ENCODE results near the gene DSCAML1. TPM values are rescaled to one million over a fixed set of nuclear protein-coding genes. Genes with fewer than 3 reads are reported as not detected.

Gene DSCAML1
- total and polyA plus RNA-seq, 2 of the 8 experiments (the other 6 are each of a cell fraction or from before 2014, with no cell fraction given) = 0.19 to 0.24 TPM

- FAIRE-seq = no peak
- no peak overlapping the region for H3K27ac ChIP-seq (ENCODE audit: low read depth, low read length)
- no peak overlapping the region for H2BK20ac ChIP-seq (ENCODE audit: low read length)
- no peak overlapping the region for H3K23ac ChIP-seq (ENCODE audit: insufficient read length)
- H4K5ac ChIP-seq (ENCODE audit: insufficient read length, low read depth, low read length) = no peak overlapping the region
- H3K23me2 ChIP-seq (ENCODE audit: low read depth, low read length) = no peaks in the 10 kb centered on the region
- H4K91ac ChIP-seq (replicated peaks; ENCODE audit: insufficient read length, low read length) = no peak overlapping the region
- no peak overlapping the region for H3K9ac ChIP-seq (replicated peaks in 1 of 4; ENCODE audit: extremely low read depth in 1 of 4, low read depth in 3 of 4, low read length in 3 of 4)
- H2BK5ac ChIP-seq (ENCODE audit: low read depth, low read length) = no peak overlapping the region
- no peak overlapping the region for H4K8ac ChIP-seq (ENCODE audit: extremely low read depth, insufficient read depth, low read length)
- H3K4me3 ChIP-seq (ENCODE audit: extremely low read depth in 1 of 4, insufficient read depth in 2 of 4, low read depth in 3 of 4, low read length in 4 of 4) = no peak overlapping the region
- no peak overlapping the region for H2AK5ac ChIP-seq (ENCODE audit: low read depth, low read length)
- H3K36me3 ChIP-seq (ENCODE audit: control insufficient read depth in 2 of 4, insufficient read depth in 4 of 4, low read length in 3 of 4) = no peaks in the 10 kb centered on the region
- DNase-seq (ENCODE audit: low read depth in 1 of 2, low spot score in 2 of 2) = no peak
- no peak overlapping the region for H2BK120ac ChIP-seq (replicated peaks; ENCODE audit: low read depth, low read length)
- H3K27me3 ChIP-seq (replicated peaks in 1 of 4; ENCODE audit: control insufficient read depth in 3 of 4, extremely low read depth in 1 of 4, insufficient read depth in 3 of 4, low read length in 3 of 4) = no peaks in the 10 kb centered on the region
- H2BK12ac ChIP-seq (ENCODE audit: low read depth, low read length) = no peak overlapping the region
- no peaks in the 10 kb centered on the region for H3K79me1 ChIP-seq (ENCODE audit: low read depth, low read length)
- ChIA-PET POLR2A (ENCODE audit: partially characterized antibody) (interaction anchor here (0.6 kb wide), 1 partner anchor 605 kb away, joined by 3 read pairs; no protein-coding TSS in a partner anchor), CTCF (ENCODE audit: partially characterized antibody) (interaction anchor here (1.0 to 3.3 kb wide), 3 partner anchors 9 to 31 kb away, joined by 3 to 14 read pairs (median 4); no protein-coding TSS in a partner anchor)
- H3K18ac ChIP-seq (ENCODE audit: extremely low read depth, low read length) = no peak overlapping the region
- peaks cover 0 to 3% (median 0%) of the 10 kb centered on the region in 4 experiments; a peak in 2 of 7 replicates for H3K4me1 ChIP-seq (replicated peaks in 1 of 4; ENCODE audit: control insufficient read depth in 3 of 4, insufficient read depth in 4 of 4, low read length in 3 of 4)
- H2BK15ac ChIP-seq (ENCODE audit: low read length) = no peak overlapping the region
- no peaks in the 10 kb centered on the region for H4K20me1 ChIP-seq (replicated peaks in 1 of 2; ENCODE audit: control insufficient read depth in 1 of 2, insufficient read depth in 2 of 2, low read length in 2 of 2)
- no peak overlapping the region for H3K14ac ChIP-seq (ENCODE audit: insufficient read length)
- WGBS, 2 experiments (ENCODE audit: extremely low coverage in 1 of 2, insufficient coverage in 1 of 2, insufficient read length in 1 of 2, insufficient replicate concordance in 2 of 2, low coverage in 1 of 2, low lambda C conversion rate in 2 of 2, missing lambda C conversion rate in 1 of 2) = 82% methylated on average over 9 of the region's 9 CpGs; no CpG with 5 or more reads in 1 of the 2 experiments
- no peak for TF ChIP-seq HDAC2 (IDR thresholded peaks at IDR 0.05; ENCODE audit: borderline replicate concordance in 1 of 2, low read depth in 2 of 2, low read length in 2 of 2)
- peak in 1 of 2 experiments; percentile 30; a peak in 1 of 4 replicates for TF ChIP-seq RAD21 (IDR thresholded peaks at IDR 0.05 in 1 of 2, conservative IDR thresholded peaks at IDR 0.05 in 1 of 2; ENCODE audit: low read depth in 2 of 2, low read length in 2 of 2)
- H3K4ac ChIP-seq (replicated peaks; ENCODE audit: insufficient read length, low read depth, low read length) = no peak overlapping the region
- H3K79me2 ChIP-seq (ENCODE audit: control insufficient read depth in 1 of 2, insufficient read depth in 2 of 2, low read length in 2 of 2) = no peaks in the 10 kb centered on the region
- H2AFZ ChIP-seq (ENCODE audit: low read length) = no peak overlapping the region
- no peaks in the 10 kb centered on the region for H3K9me3 ChIP-seq (ENCODE audit: insufficient read depth in 2 of 2, low read depth in 1 of 2, low read length in 1 of 2)
- H3K4me2 ChIP-seq (ENCODE audit: insufficient read depth in 1 of 2, low read depth in 2 of 2, low read length in 2 of 2) = no peak overlapping the region
- no peak overlapping the region for H3K56ac ChIP-seq (replicated peaks; ENCODE audit: insufficient read length, low read depth, low read length)
Measured at GRCh38 chr11:117519170-117519569, 277.8 kb downstream of the DSCAML1 start.

Measured in H1 (cell line).